ACC112 (cell line): Measurements from ENCODE around the gene TK2.
A peak's percentile ranks its signal among the peaks of the same experiment; 100 is the strongest.

Source experiments
- H2AFZ ChIP-seq: fragments of 200-600 bp; sonication (generic); one replicate; pipeline ENCODE4 v1.6.0; 2017; ENCODE audit warnings: antibody characterized with exemption, low read length; ENCODE audit not compliant: unreplicated experiment
- H3K27ac ChIP-seq: fragments of 200-600 bp; sonication (generic); 2 replicates; pipeline ENCODE4 v1.5.1; 2014; ENCODE audit warnings: low read depth, mild to moderate bottlenecking, antibody characterized with exemption, low read length, moderate library complexity
- H3K27me3 ChIP-seq: fragments of 200-600 bp; sonication (generic); 2 replicates; pipeline ENCODE4 v1.6.1; 2014; ENCODE audit warnings: mild to moderate bottlenecking, antibody characterized with exemption, low read length, moderate library complexity, mixed read lengths; ENCODE audit not compliant: insufficient read depth
- H3K36me3 ChIP-seq: fragments of 200-600 bp; sonication (generic); 2 replicates; pipeline ENCODE4 v1.6.1; 2016; ENCODE audit warnings: mild to moderate bottlenecking, antibody characterized with exemption, low read length, moderate library complexity, mixed read lengths; ENCODE audit not compliant: insufficient read depth
- H3K4me1 ChIP-seq: fragments of 200-600 bp; sonication (generic); one replicate; pipeline ENCODE4 v1.6.1; 2016; ENCODE audit warnings: low read length, mixed read lengths; ENCODE audit not compliant: insufficient read depth, unreplicated experiment, control insufficient read depth
- H3K4me3 ChIP-seq: fragments of 200-600 bp; sonication (generic); 2 replicates; pipeline ENCODE4 v1.5.1; 2014; ENCODE audit warnings: mild to moderate bottlenecking, low read depth, low read length
- H3K79me2 ChIP-seq: fragments of 200-600 bp; sonication (generic); one replicate; pipeline ENCODE4 v1.6.0; 2016; ENCODE audit warnings: low read length; ENCODE audit not compliant: control insufficient read depth, unreplicated experiment, insufficient read depth

The TK2 gene

DNA sequence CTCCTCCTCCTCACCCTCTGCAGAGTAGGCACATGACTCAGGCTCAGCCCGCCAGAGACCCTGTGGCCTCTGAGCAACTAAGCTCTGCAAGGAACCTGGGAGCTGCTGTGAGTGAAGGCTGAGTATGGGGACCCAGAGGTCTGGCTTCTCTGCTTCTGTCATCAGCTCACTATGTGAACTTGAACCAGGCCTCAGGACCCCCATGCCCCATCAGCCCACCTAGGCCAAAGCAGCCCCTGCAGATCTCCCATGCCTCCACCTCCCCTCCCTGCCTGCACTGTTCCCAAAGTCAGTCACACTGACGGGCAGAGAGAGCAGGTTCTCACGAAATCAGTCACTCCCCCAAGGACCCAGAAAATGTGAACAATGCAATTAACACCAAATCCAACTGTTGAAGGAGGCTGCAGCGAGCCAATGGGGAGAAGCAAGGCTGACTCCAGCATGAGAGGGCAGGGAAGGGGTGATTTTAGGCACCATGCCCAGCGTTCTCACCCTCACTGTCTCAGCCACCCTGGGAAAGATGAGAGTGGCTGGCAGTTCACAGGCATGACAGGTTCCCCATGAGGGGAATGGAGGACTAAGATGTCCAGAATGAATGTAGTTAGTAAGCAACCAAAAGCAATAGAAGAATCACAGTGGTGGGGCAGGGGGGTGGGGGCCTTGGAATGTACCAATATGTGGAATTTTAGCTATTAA is 62.2 kb downstream of the TK2 start:
- H3K79me2 ChIP-seq, result no peaks in the 10 kb centered on the region

DNA sequence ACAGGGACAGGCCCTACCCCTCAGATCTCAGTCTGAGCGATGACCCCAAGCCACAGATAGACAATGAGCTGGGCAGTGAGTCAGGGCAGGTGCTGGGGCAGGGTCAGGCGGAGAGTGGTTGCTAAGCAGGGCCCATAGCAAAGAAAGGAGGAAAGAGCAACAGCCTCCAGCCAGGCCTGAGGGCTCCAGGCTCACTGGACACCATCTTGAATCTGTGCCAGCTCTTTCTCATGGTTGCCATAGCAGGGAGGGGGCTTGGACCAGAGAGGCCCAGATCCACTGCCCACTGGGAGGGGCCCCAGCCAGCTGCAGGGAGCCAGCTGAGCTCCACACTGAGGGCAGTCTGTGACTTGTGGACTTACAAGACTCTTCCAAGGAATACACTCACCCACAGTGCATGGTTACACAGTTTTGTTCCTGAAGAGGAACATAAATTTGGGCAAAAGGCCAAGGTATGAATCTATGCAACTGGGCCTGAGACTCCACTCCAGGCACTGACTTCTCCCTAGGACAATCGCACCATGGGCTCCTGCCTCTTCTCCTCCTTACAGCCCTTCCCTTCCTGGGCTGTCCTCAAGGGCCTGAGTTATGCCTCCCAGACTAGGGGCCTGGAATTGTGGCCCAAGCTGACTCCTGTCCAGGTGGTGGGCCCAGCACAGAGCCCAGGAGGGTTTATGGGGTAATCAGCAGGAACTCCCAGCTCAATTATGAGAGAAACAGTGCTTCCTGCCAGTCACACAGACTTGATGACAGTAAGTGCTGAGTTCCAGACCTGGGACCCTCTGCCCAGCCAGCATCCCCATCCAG is 62.9 kb downstream of the TK2 start:
- H3K27me3 ChIP-seq, result no peaks in the 10 kb centered on the region
- peak overlapping the region; percentile 21 for H2AFZ ChIP-seq
- H3K36me3 ChIP-seq, result no peaks in the 10 kb centered on the region
- H3K4me1 ChIP-seq, result peaks cover 20% of the 10 kb centered on the region
- H3K4me3 ChIP-seq, result no peak overlapping the region
- peak overlapping the region; percentile 68 for H3K27ac ChIP-seq
- no peaks in the 10 kb centered on the region for H3K79me2 ChIP-seq

More for the DNA sequence above, 62.2 kb downstream of the TK2 start:
- Histone ChIP-seq H3K27ac (peak overlapping the region; percentile 68), H3K27me3 (no peaks in the 10 kb centered on the region), H2AFZ (no peak overlapping the region), H3K4me1 (peaks cover 20% of the 10 kb centered on the region), H3K4me3 (no peak overlapping the region), H3K36me3 (no peaks in the 10 kb centered on the region)

DNA sequence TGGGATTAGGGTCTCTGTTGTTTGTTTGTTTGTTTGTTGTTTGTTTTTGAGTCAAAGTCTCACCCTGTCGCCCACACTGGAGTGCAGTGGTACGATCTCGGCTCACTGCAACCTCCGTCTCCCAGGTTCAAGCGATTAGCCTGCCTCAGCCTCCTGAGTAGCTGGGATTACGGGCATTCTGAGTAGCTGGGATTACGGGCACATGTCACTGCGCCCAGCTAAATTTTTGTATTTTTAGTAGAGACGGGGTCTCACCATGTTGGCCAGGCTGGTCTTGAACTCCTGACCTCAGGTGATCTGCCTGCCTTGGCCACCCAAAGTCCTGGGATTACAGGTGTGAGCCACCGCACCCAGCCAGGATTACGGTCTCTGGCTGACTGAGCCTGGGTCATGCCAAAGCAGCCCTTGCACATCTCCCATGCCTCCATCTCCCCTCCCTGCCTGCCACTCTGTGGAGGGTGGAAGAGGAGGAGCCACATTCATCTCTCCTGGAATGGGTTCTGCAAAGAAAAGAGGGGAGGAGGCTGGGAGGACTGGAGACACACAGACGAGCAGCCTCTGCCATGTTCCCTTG is 63.6 kb downstream of the TK2 start:
- H3K79me2 ChIP-seq, result no peaks in the 10 kb centered on the region
- no peak overlapping the region for H3K4me3 ChIP-seq
- no peaks in the 10 kb centered on the region for H3K36me3 ChIP-seq
- peak overlapping the region; percentile 68 for H3K27ac ChIP-seq
- peaks cover 20% of the 10 kb centered on the region for H3K4me1 ChIP-seq
- H2AFZ ChIP-seq, result peak overlapping the region; percentile 7
- H3K27me3 ChIP-seq, result no peaks in the 10 kb centered on the region

DNA sequence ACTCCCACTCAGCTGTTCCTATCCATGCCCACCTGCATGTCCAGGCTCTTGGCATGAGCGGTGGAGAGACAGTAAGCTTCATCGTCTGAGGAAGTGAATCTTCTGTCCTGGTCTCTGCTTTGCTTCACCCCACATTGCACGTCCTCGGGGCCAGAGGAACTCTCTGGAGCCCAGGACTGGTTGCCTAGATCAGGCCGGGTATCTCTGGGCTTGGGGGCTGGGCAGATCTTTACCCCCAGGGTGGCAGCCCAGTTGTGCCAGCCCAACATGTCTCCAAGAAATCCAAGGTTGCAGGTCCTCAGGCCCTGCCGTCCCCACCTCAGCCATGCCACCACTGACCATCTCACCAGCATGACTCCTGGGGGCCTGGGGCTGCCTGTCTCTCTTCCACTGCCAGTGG is 64.5 kb downstream of the TK2 start:
- Histone ChIP-seq H3K36me3 (no peaks in the 10 kb centered on the region), H3K4me1 (peaks cover 20% of the 10 kb centered on the region), H3K27me3 (no peaks in the 10 kb centered on the region), H3K79me2 (no peaks in the 10 kb centered on the region), H2AFZ (no peak overlapping the region), H3K4me3 (no peak overlapping the region), H3K27ac (no peak overlapping the region)

DNA sequence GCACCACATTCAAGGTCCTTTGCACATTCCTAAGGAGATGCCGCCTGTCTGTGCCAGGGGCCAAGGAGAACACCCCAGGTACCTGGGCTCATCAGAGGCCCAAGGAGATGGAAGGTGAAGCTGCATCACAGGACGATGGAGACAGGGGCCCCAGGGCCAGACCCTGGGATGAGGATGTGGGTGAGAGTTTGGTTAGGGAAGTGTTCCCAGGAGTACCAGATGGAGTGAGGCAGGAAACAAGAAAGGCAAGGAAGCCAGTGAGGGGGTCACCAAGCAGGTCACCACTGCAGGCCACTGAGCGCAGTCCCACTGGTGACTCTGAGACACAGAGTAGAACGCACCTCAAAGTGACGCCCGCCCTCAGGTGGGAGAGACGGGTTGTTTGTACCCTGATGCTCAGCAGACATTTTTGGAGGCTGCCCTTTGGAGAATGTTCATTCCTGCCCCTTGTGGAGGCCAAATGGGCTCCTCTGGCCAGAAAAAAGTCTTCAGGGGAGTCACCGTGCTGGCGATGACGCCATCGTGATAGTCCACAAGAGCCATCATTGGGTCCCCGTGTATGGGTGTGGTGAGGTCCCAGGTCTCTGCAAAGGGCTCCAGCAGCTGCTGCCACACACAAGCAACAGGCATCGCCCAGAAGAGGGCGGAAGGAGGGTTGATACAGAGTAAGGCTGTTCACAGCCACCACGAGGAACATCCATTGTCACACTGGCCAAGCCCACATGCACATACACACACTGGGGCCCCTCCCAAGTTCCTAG is 65.3 kb downstream of the TK2 start:
- H3K79me2 ChIP-seq, result no peaks in the 10 kb centered on the region
- H3K27me3 ChIP-seq, result no peaks in the 10 kb centered on the region
- H3K4me1 ChIP-seq, result peaks cover 20% of the 10 kb centered on the region
- H3K36me3 ChIP-seq, result no peaks in the 10 kb centered on the region
- no peak overlapping the region for H2AFZ ChIP-seq
- H3K4me3 ChIP-seq, result no peak overlapping the region
- no peak overlapping the region for H3K27ac ChIP-seq

DNA sequence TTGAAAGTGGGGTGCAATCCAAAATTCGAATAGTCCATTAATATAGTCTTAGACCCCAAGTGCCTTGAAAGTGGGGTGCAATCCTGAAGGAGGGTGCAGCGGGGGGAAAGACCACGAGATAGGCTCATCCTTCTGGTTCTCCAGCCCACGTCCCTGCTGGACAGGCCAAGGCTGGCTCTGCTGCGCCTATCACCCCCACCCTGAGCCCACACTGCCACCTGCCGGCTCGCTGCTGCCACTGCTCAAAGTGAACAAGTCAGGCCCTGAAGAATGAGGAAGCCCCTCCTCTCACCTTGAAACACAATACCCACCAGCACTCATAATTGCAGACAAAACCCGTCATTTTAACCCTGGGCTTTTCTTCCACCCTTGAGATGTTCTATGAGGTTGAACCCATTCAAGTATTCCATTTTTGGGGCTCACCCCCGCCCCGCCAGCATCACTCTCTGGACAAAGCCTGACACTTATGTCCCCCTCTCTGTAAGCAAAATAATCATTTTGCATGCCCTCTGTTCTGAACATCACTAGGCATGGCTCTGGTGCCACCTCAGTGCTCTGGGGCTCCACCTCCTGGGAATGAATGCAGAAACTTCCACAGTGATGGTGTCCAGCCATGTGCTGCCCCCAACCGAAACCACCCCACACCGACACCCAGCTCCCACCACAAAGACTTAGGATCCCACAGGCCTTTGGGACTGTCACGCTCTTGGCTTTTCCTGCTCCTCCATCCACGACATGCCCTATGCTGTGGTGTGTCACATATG is 66.1 kb downstream of the TK2 start:
- Histone ChIP-seq H3K27ac (no peak overlapping the region), H3K4me1 (peaks cover 20% of the 10 kb centered on the region), H3K79me2 (no peaks in the 10 kb centered on the region), H3K36me3 (no peaks in the 10 kb centered on the region), H3K4me3 (no peak overlapping the region), H3K27me3 (no peaks in the 10 kb centered on the region), H2AFZ (peak overlapping the region; percentile 48)

DNA sequence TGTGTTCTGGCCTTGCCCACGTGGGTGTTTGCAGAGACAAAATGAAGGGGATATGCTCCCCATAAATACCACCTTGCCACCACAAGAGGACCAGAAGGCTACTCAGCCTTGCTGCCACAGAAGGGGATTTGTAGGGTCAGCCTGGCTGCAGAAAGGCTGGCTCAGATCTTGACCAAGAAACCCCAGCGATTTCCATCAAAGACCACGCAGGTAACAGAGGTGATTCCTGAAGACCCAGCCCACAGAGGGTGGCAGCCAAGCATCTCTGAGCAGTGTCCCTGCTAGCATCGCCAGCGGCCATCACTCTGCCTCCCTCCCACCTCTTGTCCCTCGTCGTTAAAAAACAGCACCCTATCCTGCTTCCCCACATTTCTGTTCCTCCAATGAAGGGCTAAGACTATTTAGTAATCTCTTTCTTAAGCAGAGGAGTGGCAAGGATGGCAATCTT is 68.0 kb downstream of the TK2 start:
- Histone ChIP-seq H2AFZ (no peak overlapping the region), H3K4me1 (peaks cover 10% of the 10 kb centered on the region), H3K27ac (no peak overlapping the region), H3K4me3 (no peak overlapping the region), H3K36me3 (no peaks in the 10 kb centered on the region), H3K27me3 (no peaks in the 10 kb centered on the region), H3K79me2 (no peaks in the 10 kb centered on the region)

DNA sequence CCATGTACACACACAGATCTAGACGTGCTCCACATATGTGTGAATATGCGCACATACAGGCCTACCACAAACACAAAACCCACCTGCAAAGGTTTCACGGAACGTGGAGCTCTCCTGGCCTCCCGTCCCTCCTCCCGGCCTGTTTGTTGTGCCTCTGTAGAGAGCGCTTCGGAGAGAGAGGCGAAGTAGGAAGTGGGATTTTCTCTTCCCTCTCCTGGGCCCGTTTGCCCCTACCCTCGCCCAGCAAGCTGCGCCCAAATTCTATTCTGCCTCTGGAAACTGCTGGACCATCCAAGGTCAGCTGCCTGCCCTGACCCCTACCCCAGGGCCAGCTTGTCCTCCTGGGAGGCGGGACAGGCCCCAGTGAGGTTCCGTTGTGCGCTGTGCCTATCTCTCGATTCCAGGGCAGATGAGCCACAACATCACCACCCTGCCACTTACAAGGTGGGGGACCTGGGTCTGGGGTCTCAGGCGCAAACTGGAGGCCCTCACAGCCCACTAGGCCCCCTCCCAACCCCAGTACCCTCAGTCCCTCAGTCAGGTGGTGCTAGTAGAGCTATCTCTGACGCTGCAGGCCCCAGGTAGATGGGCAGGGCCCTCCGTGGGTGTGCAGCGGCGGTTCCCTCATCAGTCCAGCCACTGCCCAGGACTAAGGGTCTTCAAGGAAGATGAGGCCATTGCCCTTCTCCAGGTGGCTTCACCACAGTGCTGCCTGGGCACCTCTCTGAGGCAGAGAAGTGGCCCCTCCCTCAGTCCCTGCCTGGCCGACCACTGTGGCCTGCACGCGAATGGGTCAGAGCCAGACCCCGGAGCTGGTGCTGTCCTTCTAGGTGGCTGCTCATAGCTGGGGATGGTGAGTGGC is 68.6 kb downstream of the TK2 start:
- Histone ChIP-seq H3K4me3 (no peak overlapping the region), H3K27ac (no peak overlapping the region)

DNA sequence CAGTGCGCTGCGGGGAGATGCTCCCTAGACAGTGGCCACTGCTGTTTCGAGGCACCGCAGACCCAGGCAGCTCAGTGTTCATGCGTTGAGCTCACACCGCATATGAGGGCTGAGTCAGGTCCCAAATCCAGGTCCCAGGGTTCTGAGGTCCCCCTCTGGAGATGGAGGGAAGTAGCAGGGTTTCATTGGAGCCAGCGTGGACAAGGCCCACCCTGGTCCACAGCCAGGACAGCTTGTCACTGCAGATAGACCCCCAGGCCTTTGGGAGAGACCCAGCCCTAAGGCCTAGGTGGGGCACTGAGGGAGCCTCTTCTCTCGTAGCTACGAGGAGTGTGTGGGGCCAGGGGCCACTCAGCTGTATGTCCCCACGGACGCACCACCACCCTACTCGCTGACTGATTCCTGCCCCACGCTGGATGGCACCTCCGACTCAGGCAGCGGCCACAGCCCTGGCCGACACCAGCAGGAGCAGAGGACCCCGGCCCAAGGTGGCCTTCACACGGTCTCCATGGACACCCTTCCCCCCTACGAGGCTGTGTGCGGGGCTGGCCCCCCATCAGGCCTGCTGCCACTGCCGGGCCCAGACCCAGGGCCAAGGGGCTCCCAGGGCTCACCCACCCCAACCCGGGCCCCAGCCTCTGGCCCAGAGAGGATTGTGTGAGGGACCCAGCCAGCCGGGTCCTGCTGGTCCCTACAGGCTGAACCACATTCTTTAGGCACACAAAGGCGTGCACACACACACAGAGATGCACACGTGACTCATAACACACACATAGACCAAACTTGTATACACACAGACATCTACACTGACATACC is 69.4 kb downstream of the TK2 start:
- no peaks in the 10 kb centered on the region for H3K4me1 ChIP-seq
- no peak overlapping the region for H3K4me3 ChIP-seq
- H3K36me3 ChIP-seq, result no peaks in the 10 kb centered on the region
- H3K27ac ChIP-seq, result no peak overlapping the region
- H3K79me2 ChIP-seq, result no peaks in the 10 kb centered on the region
- no peak overlapping the region for H2AFZ ChIP-seq
- 0 out of 2 replicates have a peak, but pooled peaks cover under 1% of the 10 kb centered on the region for H3K27me3 ChIP-seq

More for the DNA sequence above, 68.6 kb downstream of the TK2 start:
- H2AFZ ChIP-seq, result no peak overlapping the region
- no peaks in the 10 kb centered on the region for H3K79me2 ChIP-seq
- no peaks in the 10 kb centered on the region for H3K27me3 ChIP-seq
- peaks cover 4% of the 10 kb centered on the region for H3K4me1 ChIP-seq
- no peaks in the 10 kb centered on the region for H3K36me3 ChIP-seq
